Measurements from ENCODE around the gene KRT23.

Gene KRT23

GRCh38 chr17:40937384-40937819 is at the start of gene KRT23:
Gene KRT23 (minus strand): TSS chr17:40937646. CDS start chr17:40936603, 1,043 bp downstream.
- no peak for FAIRE-seq

GRCh38 chr17:40986920-40987319 is 49.5 kb upstream of the KRT23 start:
- no peak for FAIRE-seq

- FAIRE-seq, result no peak
These were observed 46.8 kb upstream of the KRT23 start, which contains the start of gene KRT40 for GRCh38 chr17:40984226-40984625. Gene KRT40 (minus strand): TSS chr17:40984326. CDS start chr17:40984273, 53 bp downstream.

- FAIRE-seq, result no peak
These were observed 43.7 kb upstream of the KRT23 start for GRCh38 chr17:40981115-40981514.

GRCh38 chr17:40980596-40980995 is 43.1 kb upstream of the KRT23 start:
- no peak for FAIRE-seq

- no peak for FAIRE-seq
These were observed 42.7 kb upstream of the KRT23 start for GRCh38 chr17:40980117-40980516.

- no peak for FAIRE-seq
These were observed 41.2 kb upstream of the KRT23 start for GRCh38 chr17:40978575-40979151.

- no peak for FAIRE-seq
These were observed 38.1 kb upstream of the KRT23 start for GRCh38 chr17:40975516-40975915.

GRCh38 chr17:40974366-40974765 is 36.9 kb upstream of the KRT23 start:
- FAIRE-seq, result no peak

- FAIRE-seq, result no peak
These were observed 30.1 kb upstream of the KRT23 start for GRCh38 chr17:40967582-40967981.

- no peak for FAIRE-seq
These were observed 29.4 kb upstream of the KRT23 start, which contains the start of gene KRT39 for GRCh38 chr17:40966848-40967247. Gene KRT39 (minus strand): TSS chr17:40966948. CDS start chr17:40966856, 92 bp downstream.

GRCh38 chr17:40963838-40964237 is 26.4 kb upstream of the KRT23 start:
- no peak for FAIRE-seq

GRCh38 chr17:40962059-40962561 is 24.7 kb upstream of the KRT23 start:
- no peak for FAIRE-seq

GRCh38 chr17:40961591-40961990 is 24.1 kb upstream of the KRT23 start:
- FAIRE-seq, result no peak

GRCh38 chr17:40960144-40960543 is 22.7 kb upstream of the KRT23 start:
- no peak for FAIRE-seq

- FAIRE-seq, result no peak
These were observed 20.9 kb upstream of the KRT23 start for GRCh38 chr17:40958086-40958953.

GRCh38 chr17:40956401-40957254 is 19.2 kb upstream of the KRT23 start:
- no peak for FAIRE-seq

GRCh38 chr17:40953881-40954280 is 16.4 kb upstream of the KRT23 start:
- no peak for FAIRE-seq

- no peak for FAIRE-seq
These were observed 15.2 kb upstream of the KRT23 start for GRCh38 chr17:40952661-40953060.

- no peak for FAIRE-seq
These were observed 14.7 kb upstream of the KRT23 start for GRCh38 chr17:40952154-40952553.

GRCh38 chr17:40951011-40951622 is 13.7 kb upstream of the KRT23 start:
- FAIRE-seq, result no peak

- FAIRE-seq, result no peak
These were observed 12.7 kb upstream of the KRT23 start for GRCh38 chr17:40950176-40950575.
